ENCODE results near the gene PLB1.

PLB1 gene

DNA sequence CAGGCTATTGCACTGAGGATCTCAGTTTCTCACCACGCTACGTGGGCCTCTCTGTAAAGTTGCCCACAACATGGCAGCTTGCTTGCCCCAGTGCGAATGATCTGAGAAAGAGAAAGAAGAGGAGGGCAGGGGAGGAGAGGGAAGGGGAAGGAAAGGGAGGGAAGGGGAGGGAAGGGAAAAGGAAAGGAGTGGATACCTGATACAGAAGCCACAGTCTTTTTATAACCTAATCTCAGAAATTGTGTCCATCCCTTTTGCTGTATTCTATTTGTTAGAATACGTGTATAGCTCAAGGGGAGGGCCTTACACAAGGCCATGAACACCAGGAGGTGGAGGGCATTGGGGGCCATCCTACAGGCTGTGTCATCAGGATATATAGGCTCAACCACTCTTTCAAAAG is 177.5 kb downstream of the PLB1 start:
- FAIRE-seq = no peak

DNA sequence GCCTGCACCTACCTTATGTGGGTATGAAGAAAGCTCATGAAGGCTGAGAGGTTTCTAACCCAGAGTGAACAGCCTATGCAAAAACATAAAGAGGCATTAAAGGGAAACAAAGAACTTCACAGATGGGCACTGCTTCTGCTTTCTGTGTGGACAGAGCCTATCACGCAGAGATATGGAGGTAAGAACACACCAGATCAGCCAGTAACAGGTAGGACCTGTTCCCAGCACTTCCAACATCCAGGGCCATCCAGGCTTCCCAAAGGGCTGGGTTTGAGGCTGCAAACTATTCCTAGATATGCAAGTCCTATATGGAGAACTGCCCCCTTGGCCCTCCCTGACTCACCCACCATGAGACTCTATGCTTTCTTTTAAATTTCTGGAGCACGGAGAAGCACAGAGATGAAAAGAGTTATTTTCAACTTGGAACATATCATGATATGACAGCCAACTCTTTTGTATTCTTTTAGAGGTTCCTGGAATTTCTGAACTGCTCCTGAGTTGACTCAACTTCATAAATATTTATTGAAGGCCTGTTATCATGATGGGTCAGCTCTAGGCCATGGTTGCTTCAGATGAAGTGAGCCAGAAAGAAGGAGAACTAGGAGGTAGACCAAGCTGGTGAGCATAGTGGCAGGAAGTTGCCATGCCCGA is 178.3 kb downstream of the PLB1 start:
- FAIRE-seq = no peak

DNA sequence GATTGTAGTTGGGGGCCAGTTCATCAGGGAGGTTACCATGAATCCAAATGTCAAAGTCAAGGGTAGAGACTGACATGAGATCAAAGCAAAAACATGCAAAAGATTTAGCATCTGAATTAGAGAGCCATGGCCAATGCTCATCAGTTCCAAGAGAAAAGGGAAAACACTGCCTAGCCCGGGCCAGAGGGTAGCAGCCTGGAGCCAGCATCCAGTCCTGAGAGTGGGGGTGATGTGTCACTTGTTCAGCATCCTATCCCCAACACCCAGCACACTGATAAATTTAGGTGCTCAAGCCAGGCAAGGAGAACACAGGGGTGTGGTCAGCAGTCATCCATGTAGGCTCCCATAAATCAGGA is 178.8 kb downstream of the PLB1 start:
- no peak for FAIRE-seq

DNA sequence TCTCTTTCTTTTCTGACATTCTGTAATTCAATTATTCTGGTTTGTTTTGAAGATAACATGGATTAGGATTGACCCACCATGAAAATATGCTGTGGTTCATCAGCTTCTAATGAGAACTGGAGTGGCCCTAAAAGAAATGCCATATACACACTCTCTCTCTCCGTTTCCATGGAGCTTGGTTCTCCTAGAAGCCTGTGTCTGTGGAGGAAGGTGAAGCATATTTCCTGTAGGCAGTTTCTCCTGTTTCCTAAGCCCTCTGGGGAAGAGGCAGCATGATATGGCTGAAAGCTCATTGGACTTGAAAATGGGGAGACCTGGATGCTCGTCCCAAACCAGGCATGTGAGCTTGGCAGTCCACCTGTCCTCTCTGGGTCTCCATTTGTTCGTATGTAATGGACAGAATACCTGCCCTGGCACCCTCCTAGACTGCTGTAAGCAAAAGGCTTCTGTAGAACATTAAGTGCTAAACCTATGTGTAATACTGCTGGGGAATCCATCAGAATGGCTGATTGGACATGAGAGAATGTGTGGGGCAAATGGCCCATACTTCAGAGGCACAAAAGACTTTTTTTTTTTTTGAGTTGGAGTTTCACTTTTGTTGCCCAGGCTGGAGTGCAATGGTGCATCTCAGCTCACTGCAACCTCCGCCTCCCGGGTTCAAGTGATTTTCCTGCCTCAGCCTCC is 180.4 kb downstream of the PLB1 start:
- no peak for FAIRE-seq

DNA sequence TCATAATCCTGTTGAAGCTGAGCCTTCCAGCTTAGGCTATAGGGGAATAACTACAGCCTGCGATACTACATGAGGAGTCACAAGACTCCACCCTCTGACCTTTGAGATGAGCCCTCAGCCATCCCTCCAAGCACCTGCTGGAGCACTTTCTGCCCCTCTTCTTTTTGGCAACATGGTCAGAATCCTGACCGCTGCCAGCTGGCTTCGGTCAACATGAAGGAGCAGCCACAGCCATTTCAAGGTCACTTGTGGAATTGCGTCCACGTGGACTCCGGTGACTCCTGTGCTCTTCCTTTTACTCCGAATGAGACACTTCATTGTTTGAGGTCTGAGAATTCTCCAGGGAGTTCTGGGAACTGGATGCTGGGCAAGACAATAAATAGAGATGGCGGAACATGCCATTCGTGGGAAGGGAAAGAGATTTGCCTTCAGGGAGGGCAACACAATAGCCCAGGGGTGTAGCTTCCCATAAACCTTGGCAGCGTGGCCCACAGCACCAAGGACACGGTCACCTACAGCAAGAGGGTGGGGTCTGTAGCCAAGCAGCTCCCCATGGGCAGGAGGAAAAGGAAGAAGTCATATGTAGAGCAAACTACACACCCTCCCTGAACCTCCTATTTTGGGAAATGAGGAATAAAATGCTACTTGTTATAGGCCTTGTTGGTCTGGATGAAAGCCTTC is 182.5 kb downstream of the PLB1 start:
- no peak for FAIRE-seq

DNA sequence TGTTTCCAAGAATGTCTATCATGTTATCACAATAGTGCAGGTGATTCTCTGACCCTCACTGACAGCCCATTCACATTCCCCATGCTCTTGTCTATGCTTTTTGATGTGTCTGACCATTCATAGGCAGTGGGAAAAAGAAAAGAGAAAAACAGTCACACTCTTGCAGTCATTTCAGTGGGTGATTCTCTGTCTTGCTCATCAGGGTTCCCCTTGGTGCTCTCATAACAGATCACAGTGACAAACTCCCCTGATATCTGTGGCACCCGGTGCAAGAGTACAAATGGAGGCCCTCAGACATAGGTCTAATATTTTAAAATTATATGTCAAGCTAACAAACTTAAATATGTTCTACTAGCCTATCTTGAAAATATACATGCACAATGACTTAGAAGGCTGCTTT is 183.1 kb downstream of the PLB1 start:
- FAIRE-seq = no peak

DNA sequence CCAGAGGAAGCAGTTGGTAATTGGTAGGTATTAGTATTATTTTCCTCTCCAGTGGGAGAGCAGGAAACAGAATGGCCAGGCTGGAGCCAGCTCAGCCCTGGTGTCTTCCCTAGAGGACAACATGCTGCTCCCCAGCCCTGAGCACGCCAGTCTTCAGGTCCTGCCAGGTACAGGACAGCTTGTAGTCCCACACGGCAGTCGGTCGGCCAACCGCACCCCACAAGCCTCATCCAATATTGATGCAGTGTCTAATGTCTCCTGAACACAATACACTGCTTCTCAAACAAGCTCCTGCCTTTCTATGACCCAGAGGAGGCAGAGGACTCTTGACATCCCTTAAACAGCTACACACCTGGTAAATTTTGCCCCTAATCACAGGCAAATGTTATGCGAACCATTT is 184.8 kb downstream of the PLB1 start:
- FAIRE-seq = no peak

DNA sequence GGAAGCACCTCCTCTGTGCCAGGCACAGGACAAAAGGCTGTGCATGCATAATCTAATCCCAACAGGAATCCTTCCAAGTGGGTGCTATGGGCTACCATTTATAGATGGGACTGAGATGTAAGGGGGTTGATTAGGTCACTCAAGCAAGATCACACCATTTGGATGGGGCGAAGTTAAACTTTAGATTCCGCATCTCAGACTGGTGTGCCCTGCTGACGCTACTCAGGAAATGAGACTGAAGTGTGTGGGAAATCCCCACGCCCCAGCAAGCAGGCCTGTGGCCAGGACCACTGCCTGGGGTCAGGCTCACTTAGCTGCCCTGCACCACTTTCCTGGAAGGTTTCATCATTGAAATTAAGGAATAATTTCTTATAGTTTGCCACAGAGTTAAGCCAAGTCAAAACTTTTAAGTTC is 185.3 kb downstream of the PLB1 start:
- no peak for FAIRE-seq

DNA sequence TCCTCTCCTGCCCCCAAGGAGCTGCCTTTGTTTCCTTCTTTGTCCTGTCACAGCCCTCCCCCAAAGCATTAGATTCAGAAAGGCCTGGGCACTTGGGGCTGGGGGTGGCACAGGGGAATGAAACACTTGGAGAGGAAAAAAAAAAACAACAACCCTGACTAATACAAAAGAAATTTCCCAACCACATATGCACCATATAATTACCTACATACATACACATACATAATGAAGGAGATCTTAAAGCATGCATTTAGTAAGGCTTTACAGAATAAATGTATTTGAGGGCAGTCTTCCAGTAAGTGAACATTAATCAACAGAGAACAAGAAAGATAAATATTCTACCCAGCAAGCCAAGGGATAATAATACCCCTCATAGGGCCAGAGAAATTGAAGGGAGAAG is 185.7 kb downstream of the PLB1 start:
- FAIRE-seq = no peak

DNA sequence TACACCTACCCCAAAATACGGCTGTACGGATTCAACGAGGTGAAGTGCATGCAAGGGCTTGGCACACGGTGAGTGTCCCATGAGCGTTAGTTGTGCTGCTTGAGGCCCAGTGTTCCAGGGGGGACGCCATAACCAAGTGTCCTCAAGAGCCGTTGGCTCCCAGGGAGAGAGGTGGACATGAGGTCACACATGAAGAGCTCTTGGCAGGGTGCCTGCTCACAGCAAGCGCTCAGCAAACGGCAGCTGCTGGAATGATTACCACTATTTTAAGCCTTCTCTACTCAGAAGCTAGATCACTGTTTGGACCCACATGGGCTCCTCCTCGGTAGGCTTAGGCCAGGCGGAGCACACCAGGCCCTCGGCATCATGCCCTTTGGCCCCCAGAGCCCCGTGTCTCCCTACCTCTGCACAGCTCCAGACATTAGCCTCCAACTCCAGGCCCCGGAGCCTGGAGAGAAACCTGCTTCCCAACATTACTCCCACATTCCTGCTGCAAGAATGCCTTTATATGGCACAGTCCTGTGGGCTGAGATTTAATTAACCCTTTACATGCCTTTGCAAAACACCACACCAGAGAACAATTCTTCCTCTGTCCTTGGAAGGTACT is 187.3 kb downstream of the PLB1 start:
- FAIRE-seq = no peak

DNA sequence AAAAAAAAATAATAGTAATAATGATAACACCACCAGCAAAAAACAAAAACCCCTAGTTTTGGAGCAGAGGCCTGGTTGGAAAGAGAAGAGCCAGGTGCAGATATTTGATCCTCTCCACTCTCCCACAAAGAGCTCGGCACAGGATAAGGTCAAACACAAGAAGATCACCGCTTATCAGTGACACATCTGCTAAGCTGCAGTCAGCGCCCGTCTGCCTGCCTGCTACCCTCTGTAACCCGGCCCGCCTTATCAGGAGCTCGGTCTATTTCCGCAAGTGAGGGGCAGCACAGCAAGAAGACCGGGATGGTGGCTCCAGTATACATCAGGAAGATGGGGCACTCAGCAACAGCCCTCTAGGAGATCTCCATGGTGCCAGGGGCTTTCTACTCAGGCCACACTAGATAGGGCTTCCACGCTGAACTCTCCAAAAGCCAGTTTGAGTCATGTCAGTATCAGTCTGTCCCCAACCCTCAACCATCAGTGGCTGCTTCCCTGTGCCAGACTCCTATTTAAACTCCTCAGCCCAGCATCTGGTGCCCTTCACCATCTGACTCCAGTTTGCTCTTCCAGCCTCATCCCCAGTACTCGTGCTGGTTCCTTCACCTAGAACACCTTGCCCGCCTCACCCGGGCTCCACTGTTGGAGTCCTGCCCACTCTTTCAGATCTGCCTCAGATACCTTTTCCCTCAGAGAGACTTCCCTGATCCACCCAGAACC is 188.4 kb downstream of the PLB1 start:
- FAIRE-seq = no peak

DNA sequence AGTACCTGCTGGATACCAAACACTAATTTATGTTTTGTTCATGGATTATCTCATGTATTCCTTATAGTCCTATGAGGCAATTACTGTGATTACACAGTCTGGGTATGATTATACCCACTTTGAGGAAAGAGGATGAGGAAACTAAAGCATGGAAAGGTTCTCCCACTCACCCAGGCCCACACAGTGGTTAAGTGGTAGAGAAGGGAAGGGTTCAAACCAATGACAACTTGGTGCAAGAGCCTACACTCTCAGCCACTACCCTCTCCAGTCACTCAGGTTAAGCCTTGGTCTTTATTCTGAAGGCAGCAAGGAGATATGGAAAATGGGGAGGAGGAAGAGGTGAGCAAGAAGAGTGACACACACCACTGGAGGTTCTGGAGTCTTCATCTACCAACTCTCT is 191.3 kb downstream of the PLB1 start:
- no peak for FAIRE-seq

DNA sequence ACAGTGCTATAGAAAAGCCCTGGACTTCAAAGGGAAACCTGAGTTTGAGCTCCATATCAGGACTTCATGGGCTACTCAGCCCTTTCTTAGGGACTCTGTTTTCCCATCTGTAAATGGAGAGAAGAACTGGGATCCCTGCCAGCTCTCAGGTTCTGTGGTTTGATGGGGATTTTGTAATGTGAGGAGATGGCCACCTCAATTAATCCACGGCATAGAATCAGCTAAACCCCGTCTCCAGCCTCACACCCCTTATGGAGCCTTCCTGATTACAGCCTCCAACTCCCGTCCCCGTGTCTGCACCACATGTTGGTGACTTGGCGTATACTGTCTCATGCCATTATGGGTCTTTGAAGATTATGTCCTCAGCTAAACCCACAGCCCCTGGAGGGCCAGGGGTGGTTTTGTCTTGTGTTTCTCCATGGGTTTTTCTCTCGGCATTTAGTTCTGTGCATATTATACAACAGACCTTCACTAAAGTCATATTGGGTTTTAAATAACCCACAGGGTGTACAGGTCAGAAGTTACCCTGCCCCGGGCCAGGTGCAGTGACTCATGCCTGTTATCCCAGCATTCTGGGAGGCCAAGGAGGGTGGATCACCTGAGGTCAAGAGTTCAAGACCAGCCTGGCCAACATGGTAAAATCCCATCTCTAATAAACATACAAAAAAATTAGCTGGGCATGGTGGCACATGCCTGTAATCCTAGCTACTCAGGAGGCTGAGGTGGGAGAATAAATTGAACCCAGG is 192.0 kb downstream of the PLB1 start:
- no peak for FAIRE-seq

DNA sequence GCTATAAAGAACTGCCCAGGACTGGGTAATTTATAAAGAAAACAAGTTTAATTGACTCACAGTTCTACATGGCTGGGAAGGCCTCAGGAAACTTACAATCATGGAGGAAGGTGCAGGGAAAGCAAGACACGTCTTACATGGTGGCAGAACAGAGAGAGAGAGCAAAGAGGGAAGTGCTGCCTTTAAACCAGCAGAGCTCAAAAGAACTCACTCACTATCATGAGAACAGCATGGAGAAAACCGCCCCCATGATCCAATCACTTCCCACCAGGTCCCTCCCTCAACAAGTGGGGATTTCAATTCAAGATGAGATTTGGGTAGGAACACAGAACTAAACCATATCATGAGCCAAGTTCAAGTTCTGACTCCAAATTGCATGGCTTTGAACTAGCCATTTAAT is 193.0 kb downstream of the PLB1 start:
- no peak for FAIRE-seq

DNA sequence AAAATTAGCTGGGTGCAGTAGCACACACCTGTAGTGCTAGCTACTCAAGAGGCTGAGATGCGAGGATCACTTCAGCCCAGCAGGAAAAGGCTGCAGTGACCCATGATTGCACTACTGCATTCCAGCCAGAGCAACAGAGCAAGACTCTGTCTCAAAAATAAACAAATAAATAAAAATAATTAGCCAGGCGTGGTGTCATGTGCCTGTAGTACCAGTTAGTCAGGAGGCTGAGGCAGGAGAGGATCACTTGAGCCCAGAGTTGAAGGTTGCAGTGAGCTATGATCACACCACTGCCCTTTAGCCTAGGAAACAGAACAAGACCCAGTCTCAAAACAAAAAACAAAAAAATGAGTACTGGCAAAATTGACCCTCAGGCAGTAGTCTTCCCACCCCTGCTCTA is 193.9 kb downstream of the PLB1 start:
- FAIRE-seq = no peak

DNA sequence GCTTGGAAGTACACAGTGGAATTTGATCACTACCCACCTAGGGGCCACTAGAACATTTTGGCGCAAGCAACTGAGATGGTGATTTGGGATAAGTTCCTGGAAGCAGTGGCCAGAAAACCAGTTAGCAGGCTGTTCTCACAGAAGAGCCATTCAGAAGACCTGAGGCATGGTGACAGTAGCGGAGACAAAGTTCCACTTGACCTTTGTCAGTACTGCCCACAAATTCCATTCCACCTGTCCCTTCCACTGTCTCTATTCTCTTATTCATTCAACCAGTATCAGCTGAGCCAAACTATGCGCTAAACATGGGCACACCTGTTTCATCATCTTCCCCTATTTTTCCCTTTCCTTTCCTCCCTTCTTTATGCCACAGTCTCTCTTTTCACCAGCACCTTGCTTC is 196.6 kb downstream of the PLB1 start:
- no peak for FAIRE-seq

DNA sequence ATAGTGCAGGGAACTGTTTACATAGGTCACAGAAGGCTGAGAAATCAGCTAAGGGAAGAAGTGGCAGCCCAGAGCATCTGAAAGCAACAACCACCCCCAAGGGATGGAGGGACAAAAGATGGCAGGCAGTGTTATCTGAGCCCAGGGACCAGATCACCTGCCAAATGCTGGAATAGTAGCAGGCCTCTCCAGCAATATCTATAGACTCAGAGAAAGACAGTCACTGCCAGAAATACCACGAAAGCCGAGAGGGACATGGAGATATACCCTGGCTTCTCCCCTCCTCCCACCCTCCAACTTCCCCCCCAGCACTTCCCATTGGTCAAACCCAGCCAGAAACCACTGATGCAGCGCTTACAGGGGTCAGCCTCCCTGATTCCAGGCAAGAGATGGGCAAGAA is 197.4 kb downstream of the PLB1 start:
- no peak for FAIRE-seq
